GM10266 (cell line): Measurements from ENCODE around the gene ZNF142.

Experiments used
- DNase-seq: peaks from one replicate; pipeline ENCODE4 v3.0.0; 2012; ENCODE audit errors: extremely low spot score
- CTCF ChIP-seq: IDR thresholded peaks from 2 replicates; pipeline ENCODE4 v1.5.1; 2012; ENCODE audit warnings: mild to moderate bottlenecking, low read depth; ENCODE audit not compliant: control insufficient read depth, insufficient read depth; ENCODE audit errors: missing control alignments

The ZNF142 gene

GRCh38 chr2:218635719-218636118 lies 23.7 kb downstream of the ZNF142 start:
- no peak for DNase-seq
- TF ChIP-seq CTCF, result no peak

- DNase-seq, result no peak
- TF ChIP-seq CTCF, result no peak
Measured at GRCh38 chr2:218631837-218632236, 27.6 kb downstream of the ZNF142 start.

- DNase-seq, result no peak
- TF ChIP-seq CTCF, result no peak
Measured at GRCh38 chr2:218627939-218628338, 31.5 kb downstream of the ZNF142 start.

- DNase-seq, result no peak
- no peak for TF ChIP-seq CTCF
Measured at GRCh38 chr2:218626369-218626768, 33.1 kb downstream of the ZNF142 start.

GRCh38 chr2:218623366-218623705 lies 36.1 kb downstream of the ZNF142 start:
- no peak for DNase-seq
- no peak for TF ChIP-seq CTCF

GRCh38 chr2:218622606-218623365 lies 36.6 kb downstream of the ZNF142 start:
- no peak for TF ChIP-seq CTCF

GRCh38 chr2:218621007-218621406 lies 38.4 kb downstream of the ZNF142 start:
- TF ChIP-seq CTCF, result no peak
- DNase-seq, result no peak

More at GRCh38 chr2:218622606-218623365, 36.6 kb downstream of the ZNF142 start:
- DNase-seq, result no peak
